HG02884 (cell line): ENCODE measurements around the gene C19orf85.
"Not testable (repeated sequence)": the region's sequence is repeated elsewhere in the genome, so short reads cannot be mapped to it uniquely, and the experiment has no call there.

Experiments used
- ATAC-seq: cut with Tn5 transposase; IDR thresholded peaks from one replicate; pipeline ENCODE4 v1.9.1; 2021; ENCODE audit warnings: mild to moderate bottlenecking, moderate library complexity; ENCODE audit not compliant: unreplicated experiment

Gene C19orf85

DNA sequence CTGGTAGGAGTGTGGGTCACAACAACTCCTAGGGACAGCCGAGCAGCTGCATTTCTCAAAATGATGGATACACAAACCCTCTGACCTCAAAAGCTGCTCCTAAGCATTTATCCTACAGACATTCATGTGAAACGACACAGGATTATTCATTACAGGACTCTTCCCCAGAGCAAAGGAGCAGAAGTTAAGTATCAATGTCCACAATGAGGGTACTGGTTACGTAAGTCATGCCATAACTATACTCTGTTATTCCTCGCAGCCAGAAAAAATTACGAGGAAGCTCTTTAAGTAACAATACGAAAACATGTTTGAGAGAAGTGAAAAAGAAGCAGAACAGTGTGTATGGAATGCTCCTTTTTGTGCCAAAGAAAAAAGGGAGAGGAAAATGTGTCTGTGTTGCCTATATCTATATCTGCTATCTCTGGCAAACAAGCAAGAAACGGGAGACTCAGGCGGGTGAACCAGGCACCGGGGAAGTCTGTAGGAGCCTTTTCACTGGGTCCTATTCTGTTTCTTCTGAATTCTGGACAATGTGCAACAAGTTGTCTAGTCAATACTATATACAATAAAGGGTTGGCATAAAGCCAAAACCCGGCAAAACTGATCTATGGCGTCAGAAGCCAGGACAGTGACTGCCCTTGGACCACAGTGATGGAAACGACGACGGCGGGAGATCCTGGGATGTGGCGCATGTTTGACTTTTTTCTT lies 4.4 kb downstream of the C19orf85 start:
- ATAC-seq: no peak

- no peak for ATAC-seq
These were observed 5.0 kb downstream of the C19orf85 start for GRCh38 chr19:55459551-55459949.

GRCh38 chr19:55457683-55458457 lies 6.7 kb downstream of the C19orf85 start:
- ATAC-seq: no peak

DNA sequence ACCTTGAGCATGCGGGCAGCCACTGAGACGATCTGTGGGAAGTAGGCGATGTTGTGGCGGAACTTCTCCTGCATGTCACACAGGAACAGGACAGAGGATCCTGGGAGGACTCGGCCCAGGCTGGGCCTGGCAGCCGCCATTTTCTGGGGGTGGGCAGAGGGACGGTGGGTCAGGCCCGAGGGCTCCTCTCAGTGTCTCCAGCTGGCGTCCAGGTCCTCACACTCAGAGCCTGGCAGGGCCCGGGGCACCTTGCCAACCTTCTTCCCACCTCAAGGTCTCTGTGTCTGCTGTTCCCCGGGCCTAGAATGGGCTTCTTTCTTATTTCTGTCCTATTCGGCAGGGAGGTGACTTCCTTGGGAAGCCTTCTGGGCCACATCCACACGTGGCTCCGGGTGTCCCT lies 8.2 kb downstream of the C19orf85 start:
- no peak for ATAC-seq

GRCh38 chr19:55455576-55456235 lies 8.8 kb downstream of the C19orf85 start:
- no peak for ATAC-seq

DNA sequence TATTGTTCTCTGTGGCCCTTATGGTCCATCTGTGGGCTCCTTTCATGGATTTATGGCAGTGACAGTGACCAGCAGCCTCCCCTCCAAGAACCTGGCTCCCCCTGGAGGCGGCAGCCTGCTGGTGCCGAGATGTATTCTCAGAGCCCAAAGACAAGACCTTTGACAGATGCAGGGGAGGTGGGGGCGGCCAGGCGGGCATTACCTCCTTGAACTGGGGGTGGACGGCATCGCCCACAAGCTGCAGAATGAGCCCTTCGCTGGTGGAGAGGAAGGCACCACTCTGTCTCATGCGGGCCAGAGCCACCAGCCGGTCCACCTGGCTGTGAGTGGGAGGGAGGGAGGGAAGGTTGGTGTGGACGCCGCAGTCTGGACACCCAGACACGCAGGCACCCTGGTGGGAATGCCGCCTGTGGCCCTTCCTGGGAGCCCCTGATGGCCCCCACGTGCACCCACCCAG lies 9.7 kb downstream of the C19orf85 start:
- ATAC-seq: no peak

DNA sequence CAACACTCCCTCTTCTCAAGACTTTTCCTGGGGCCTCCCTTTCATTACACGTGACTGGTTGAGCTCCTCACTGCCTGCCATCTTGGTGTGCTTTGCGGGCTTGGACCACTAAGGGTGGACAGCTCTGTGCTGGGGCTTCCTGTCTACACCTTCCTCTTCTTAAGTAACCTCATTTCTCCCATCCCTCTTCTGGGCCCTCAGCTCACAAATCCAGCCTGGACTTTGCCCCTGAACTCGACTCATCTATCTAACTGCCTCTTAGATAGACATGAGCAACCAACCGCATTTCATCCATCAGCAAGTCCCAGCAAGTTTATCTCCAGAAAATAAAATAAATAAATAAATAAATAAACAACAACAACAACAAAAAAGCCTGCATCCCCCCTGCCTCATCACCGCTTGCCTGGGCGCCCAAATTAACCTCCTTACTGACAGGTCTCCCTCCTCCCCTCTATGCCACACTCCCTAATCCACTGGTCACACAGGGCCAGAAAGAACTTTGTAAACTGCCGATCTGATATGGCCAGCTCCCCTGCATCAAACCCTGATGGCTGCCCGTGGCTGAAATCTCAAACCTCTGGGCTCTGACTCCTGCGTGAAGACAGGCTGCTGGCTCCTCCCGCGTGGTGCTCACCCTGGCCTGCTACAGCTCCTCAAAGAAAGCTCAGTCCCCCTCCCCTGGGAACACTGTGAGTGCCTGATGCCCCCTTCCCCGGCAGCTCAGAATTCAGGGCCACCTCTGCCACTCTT lies 10.9 kb downstream of the C19orf85 start:
- no peak for ATAC-seq

GRCh38 chr19:55452749-55453346 lies 11.7 kb downstream of the C19orf85 start:
- ATAC-seq: no peak

- ATAC-seq: no peak
These were observed 12.4 kb downstream of the C19orf85 start for GRCh38 chr19:55451965-55452748.

- no peak for ATAC-seq
These were observed 13.2 kb downstream of the C19orf85 start for GRCh38 chr19:55451163-55451964.

DNA sequence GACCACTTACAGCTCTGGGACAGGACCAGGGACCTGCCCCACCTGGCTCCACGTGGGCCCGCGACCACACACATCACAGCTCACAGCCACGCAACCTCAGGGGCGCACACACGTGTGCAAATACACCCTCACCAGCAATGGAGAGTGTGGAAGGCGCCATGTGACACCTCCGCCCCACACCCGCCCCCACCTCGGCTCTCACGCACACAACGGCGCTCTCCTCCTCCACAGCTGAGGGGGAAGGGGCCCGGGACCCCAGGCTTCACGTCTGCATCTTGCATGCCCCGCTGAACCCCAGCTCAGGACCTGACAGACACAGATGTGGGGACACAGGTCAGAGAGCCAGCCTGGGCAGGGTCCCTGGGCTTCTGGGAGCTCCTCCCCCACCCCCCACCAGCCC lies 15.1 kb downstream of the C19orf85 start:
- no peak for ATAC-seq

- ATAC-seq: not testable (repeated sequence)
These were observed 16.4 kb downstream of the C19orf85 start for GRCh38 chr19:55448175-55448490.

- no peak for ATAC-seq
These were observed 17.0 kb downstream of the C19orf85 start for GRCh38 chr19:55447421-55448174.

DNA sequence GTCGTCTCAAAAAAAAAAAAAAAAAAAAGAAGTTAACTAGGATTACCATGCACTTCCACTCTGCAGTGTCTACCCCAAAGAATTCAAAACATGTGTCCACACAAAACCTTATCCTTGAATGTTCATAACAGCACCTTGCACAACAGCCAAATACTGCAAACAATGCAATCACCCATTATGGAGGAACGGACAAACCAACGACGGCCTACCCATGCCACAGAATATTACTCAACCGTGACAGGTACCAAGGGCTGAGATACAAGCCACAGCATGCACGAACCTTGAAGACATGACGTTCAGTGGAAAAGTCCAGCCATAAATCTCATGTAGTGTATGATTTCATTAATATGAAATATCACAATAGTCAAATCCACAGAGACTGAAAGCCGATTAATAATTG lies 18.5 kb downstream of the C19orf85 start:
- no peak for ATAC-seq

- ATAC-seq: no peak
These were observed 19.9 kb downstream of the C19orf85 start for GRCh38 chr19:55444646-55445045.

GRCh38 chr19:55443824-55444480 lies 20.6 kb downstream of the C19orf85 start:
- ATAC-seq: no peak

DNA sequence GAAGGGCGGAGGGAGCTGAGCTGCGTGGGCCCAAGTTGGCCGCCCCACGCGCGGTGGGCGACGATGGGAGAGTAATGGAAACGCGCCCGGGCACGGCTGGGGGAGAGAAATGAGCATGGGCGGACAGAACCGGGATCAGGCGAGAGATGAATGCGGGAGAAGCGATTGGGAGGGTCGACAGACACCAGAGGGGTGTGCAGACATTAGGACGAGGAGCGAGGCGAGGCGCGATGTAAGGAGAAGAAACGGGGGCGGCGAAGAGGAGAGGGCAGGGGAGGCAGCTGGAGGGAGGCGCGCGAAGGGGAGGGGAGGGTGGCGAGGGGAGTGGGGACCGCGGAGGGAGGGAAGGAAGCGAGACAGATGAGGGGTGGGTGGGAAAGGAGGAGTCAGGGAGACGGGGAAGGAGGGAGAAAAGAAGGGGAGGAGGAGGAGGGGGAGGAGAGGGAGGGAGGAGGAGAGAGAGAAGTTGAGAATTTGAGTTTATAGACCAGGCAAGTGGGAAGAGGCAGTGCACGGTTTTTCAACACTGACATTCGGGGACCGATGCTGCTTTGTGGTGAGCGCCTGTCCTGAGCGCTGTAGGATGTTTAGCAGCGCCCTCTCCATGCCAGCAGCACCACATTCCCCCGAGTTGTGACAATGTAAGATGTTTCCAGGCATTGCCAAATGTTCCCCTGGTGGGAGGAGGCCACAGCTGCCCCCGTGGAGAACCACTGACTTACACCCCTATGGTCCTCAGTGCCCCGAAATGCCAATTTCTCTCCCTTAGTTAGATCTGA lies 21.3 kb downstream of the C19orf85 start, which contains the start of gene SHISA7:
Gene SHISA7, minus strand, starts transcription at position 256 of the 779 bp plus-strand sequence. CDS start 437 bp downstream, outside the sequence.
- no peak for ATAC-seq
